GM20431 (cell line): ENCODE data around the gene IL17C.
"Not testable (repeated sequence)": the region's sequence is repeated elsewhere in the genome, so short reads cannot be mapped to it uniquely, and the experiment has no call there.

Experiments
- in situ Hi-C: fragments of 300-500 bp; cut with MseI, MboI; formaldehyde crosslinking; loops from one replicate; pipeline ENCODE4 v1.15.0; 2020; ENCODE audit warnings: low sequenced_read_pairs; ENCODE audit not compliant: unreplicated experiment

The IL17C gene

GRCh38 chr16:88608076-88608475 lies 30.3 kb upstream of the IL17C start:
- in situ Hi-C loops, result no loop called here

GRCh38 chr16:88609426-88609825 lies 28.9 kb upstream of the IL17C start:
- in situ Hi-C loops, result not testable (repeated sequence)

GRCh38 chr16:88610080-88610479 lies 28.3 kb upstream of the IL17C start:
- in situ Hi-C loops, result no loop called here

GRCh38 chr16:88610909-88611812 lies 27.2 kb upstream of the IL17C start:
- in situ Hi-C loops, result no loop called here

GRCh38 chr16:88613293-88613692 lies 25.1 kb upstream of the IL17C start:
- in situ Hi-C loops, result no loop called here

GRCh38 chr16:88613911-88614817 lies 24.2 kb upstream of the IL17C start:
- in situ Hi-C loops, result no loop called here

GRCh38 chr16:88614818-88615580 lies 23.4 kb upstream of the IL17C start:
- in situ Hi-C loops, result no loop called here

GRCh38 chr16:88616320-88616719 lies 22.1 kb upstream of the IL17C start:
- in situ Hi-C loops, result no loop called here

GRCh38 chr16:88616736-88617135 lies 21.6 kb upstream of the IL17C start:
- in situ Hi-C loops, result no loop called here

- in situ Hi-C loops, result no loop called here
These were observed 20.9 kb upstream of the IL17C start for GRCh38 chr16:88617268-88618031.

GRCh38 chr16:88618182-88618955 lies 20.0 kb upstream of the IL17C start:
- in situ Hi-C loops, result no loop called here

- in situ Hi-C loops, result no loop called here
These were observed 19.3 kb upstream of the IL17C start for GRCh38 chr16:88618956-88619667.

- in situ Hi-C loops, result no loop called here
These were observed 18.2 kb upstream of the IL17C start for GRCh38 chr16:88619859-88620815.

- in situ Hi-C loops, result no loop called here
These were observed 16.2 kb upstream of the IL17C start for GRCh38 chr16:88622125-88622524.

GRCh38 chr16:88622866-88623265 lies 15.5 kb upstream of the IL17C start:
- in situ Hi-C loops, result no loop called here

- in situ Hi-C loops, result no loop called here
These were observed 14.5 kb upstream of the IL17C start for GRCh38 chr16:88623858-88624257.

- in situ Hi-C loops, result no loop called here
These were observed 13.9 kb upstream of the IL17C start for GRCh38 chr16:88624481-88624880.
